Renal pelvis (tissue), 4 donors: ENCODE results near the gene ABI2. TPM values are rescaled to one million over a fixed set of nuclear protein-coding genes. Genes with fewer than 3 reads are reported as not detected.
"Not testable (repeated sequence)": the region's sequence is repeated elsewhere in the genome, so short reads cannot be mapped to it uniquely, and the experiment has no call there.

Source experiments
- DNase-seq: peaks from one replicate; pipeline ENCODE4 v3.0.0-alpha.2; 2013
- polyA plus RNA-seq, 3 donors: library from polyadenylated mRNA; unstranded; fragments of 120-200 nt; gene quantifications; one replicate each; pipeline ENCODE4 v1.2.1, GENCODE V29; 2013; ENCODE audit not compliant: insufficient read length in 3 of 3

Gene ABI2
- polyA plus RNA-seq, 3 donors = 82.7 to 97.0 (median 90.4) TPM

GRCh38 chr2:203344667-203345066 lies 16.5 kb downstream of the ABI2 start:
- no peak for DNase-seq

GRCh38 chr2:203346612-203347011 lies 18.4 kb downstream of the ABI2 start:
- no peak for DNase-seq

GRCh38 chr2:203347375-203347774 lies 19.2 kb downstream of the ABI2 start:
- DNase-seq = no peak

GRCh38 chr2:203352604-203353255 lies 24.5 kb downstream of the ABI2 start:
- DNase-seq = no peak

- no peak for DNase-seq
These were observed 26.8 kb downstream of the ABI2 start for GRCh38 chr2:203354966-203355365.

- no peak for DNase-seq
These were observed 31.3 kb downstream of the ABI2 start for GRCh38 chr2:203359450-203359849.

- DNase-seq = no peak
These were observed 32.7 kb downstream of the ABI2 start for GRCh38 chr2:203360833-203361430.

- DNase-seq = no peak
These were observed 33.3 kb downstream of the ABI2 start for GRCh38 chr2:203361495-203361894.

- DNase-seq = no peak
These were observed 33.7 kb downstream of the ABI2 start for GRCh38 chr2:203361922-203362321.

GRCh38 chr2:203366639-203367466 lies 38.7 kb downstream of the ABI2 start:
- no peak for DNase-seq

- not testable (repeated sequence) for DNase-seq
These were observed 44.5 kb downstream of the ABI2 start for GRCh38 chr2:203372706-203373105.

GRCh38 chr2:203376173-203376572 lies 48.0 kb downstream of the ABI2 start:
- no peak for DNase-seq

- DNase-seq = peak; percentile 40
These were observed 51.0 kb downstream of the ABI2 start for GRCh38 chr2:203379156-203379555.

GRCh38 chr2:203383038-203383437 lies 54.8 kb downstream of the ABI2 start:
- no peak for DNase-seq

GRCh38 chr2:203388153-203388552 lies 60.0 kb downstream of the ABI2 start:
- not testable (repeated sequence) for DNase-seq

GRCh38 chr2:203394519-203395227 lies 66.5 kb downstream of the ABI2 start:
- DNase-seq = no peak

GRCh38 chr2:203395858-203396257 lies 67.7 kb downstream of the ABI2 start:
- DNase-seq = no peak

GRCh38 chr2:203396667-203397066 lies 68.5 kb downstream of the ABI2 start:
- no peak for DNase-seq

GRCh38 chr2:203399031-203399430 lies 70.8 kb downstream of the ABI2 start:
- no peak for DNase-seq

GRCh38 chr2:203400805-203401585 lies 72.8 kb downstream of the ABI2 start:
- DNase-seq = no peak

GRCh38 chr2:203404996-203405395 lies 76.8 kb downstream of the ABI2 start:
- DNase-seq = no peak

- no peak for DNase-seq
These were observed 79.3 kb downstream of the ABI2 start for GRCh38 chr2:203407496-203407895.
